ENCODE data around the gene OR14C36.
"Not testable (repeated sequence)": the region's sequence is repeated elsewhere in the genome, so short reads cannot be mapped to it uniquely, and the experiment has no call there.

The OR14C36 gene

GRCh38 chr1:248348475-248348874, at the start of gene OR14C36:
OR14C36 (plus strand) TSS chr1:248348775; CDS start chr1:248348775, 0 bp downstream.
- no peak for DNase-seq

- DNase-seq, result no peak
Measured at GRCh38 chr1:248303324-248303723, 45.3 kb upstream of the OR14C36 start, which contains the start of gene OR2T12. OR2T12 (minus strand) TSS chr1:248303424; CDS start chr1:248295578, 7,846 bp downstream.

- not testable (repeated sequence) for DNase-seq
Measured at GRCh38 chr1:248305672-248306071, 42.9 kb upstream of the OR14C36 start.

GRCh38 chr1:248306103-248306502, 42.5 kb upstream of the OR14C36 start:
- no peak for DNase-seq

- DNase-seq, result not testable (repeated sequence)
Measured at GRCh38 chr1:248306740-248307139, 41.8 kb upstream of the OR14C36 start.

GRCh38 chr1:248316796-248317195, 31.8 kb upstream of the OR14C36 start:
- DNase-seq, result no peak

GRCh38 chr1:248324468-248324867, 24.1 kb upstream of the OR14C36 start, which contains the start of gene OR2M7:
OR2M7 (minus strand) TSS chr1:248324568; CDS start chr1:248324568, 0 bp downstream.
- no peak for DNase-seq

GRCh38 chr1:248343451-248343850, 5.1 kb upstream of the OR14C36 start:
- no peak for DNase-seq

GRCh38 chr1:248359415-248359814, 10.8 kb downstream of the OR14C36 start:
- DNase-seq, result no peak

GRCh38 chr1:248361121-248361715, 12.6 kb downstream of the OR14C36 start, which contains the start of gene OR2T4:
OR2T4 (plus strand) TSS chr1:248361665; CDS start chr1:248361665, 0 bp downstream.
- DNase-seq, result no peak

- no peak for DNase-seq
Measured at GRCh38 chr1:248366609-248367008, 18.0 kb downstream of the OR14C36 start.

- DNase-seq, result no peak
Measured at GRCh38 chr1:248372394-248372793, 23.8 kb downstream of the OR14C36 start.

GRCh38 chr1:248373761-248374160, 25.2 kb downstream of the OR14C36 start:
- DNase-seq, result no peak

- no peak for DNase-seq
Measured at GRCh38 chr1:248375446-248375845, 26.9 kb downstream of the OR14C36 start, which contains the start of gene OR2T6. OR2T6 (plus strand) TSS chr1:248375746; CDS start chr1:248387609, 11,863 bp downstream.

- no peak for DNase-seq
Measured at GRCh38 chr1:248376916-248377315, 28.3 kb downstream of the OR14C36 start.

GRCh38 chr1:248380854-248381253, 32.3 kb downstream of the OR14C36 start:
- no peak for DNase-seq

- no peak for DNase-seq
Measured at GRCh38 chr1:248388426-248388825, 39.9 kb downstream of the OR14C36 start.

GRCh38 chr1:248393050-248393449, 44.5 kb downstream of the OR14C36 start:
- DNase-seq, result no peak
